Caco-2 (cell line): Measurements from ENCODE around the gene AFF1. TPM values are rescaled to one million over a fixed set of nuclear protein-coding genes. Genes with fewer than 3 reads are reported as not detected.

Experiments
- BruUV-seq: library from RNA; stranded (reverse); fragments of 400-500 nt; replicated peaks from 2 replicates; lab custom pipeline; 2021; lab: Mats Ljungman, UMichigan
- CTCF ChIA-PET: fragments of 300-600 bp; sonication (Branson Sonifier 250); formaldehyde crosslinking; loops from one replicate; lab custom pipeline; 2022; ENCODE audit warnings: antibody characterized with exemption; lab: Charles Lee
- POLR2A ChIA-PET: fragments of 300-600 bp; sonication (Branson Sonifier 250); formaldehyde crosslinking; loops from one replicate; lab custom pipeline; 2022; ENCODE audit warnings: antibody characterized with exemption; lab: Charles Lee
- DNase-seq, 2 experiments: peaks; one replicate each; pipeline versions ENCODE4 v3.0.0 to v3.0.0-alpha.2; 2020 to 2022
- H3K27me3 ChIP-seq: replicated peaks from 2 replicates; pipeline ENCODE4 v1.6.0; 2011; ENCODE audit warnings: low read length; ENCODE audit not compliant: control insufficient read depth, insufficient read depth
- H3K36me3 ChIP-seq: 2 replicates; pipeline ENCODE4 v1.5.1; 2011; ENCODE audit warnings: low read length; ENCODE audit not compliant: control insufficient read depth, insufficient read depth
- H3K4me1 ChIP-seq: fragments of 250-450 bp; sonication (Bioruptor Pico); 2 replicates; pipeline ENCODE4 v1.5.1; 2020; ENCODE audit warnings: mild to moderate bottlenecking
- H3K4me3 ChIP-seq: 2 replicates; pipeline ENCODE4 v1.5.1; 2011; ENCODE audit warnings: low read depth, mild to moderate bottlenecking, control low read depth, low read length
- H3K9me3 ChIP-seq: fragments of 250-450 bp; sonication (Bioruptor Pico); 2 replicates; pipeline ENCODE4 v1.5.1; 2020; ENCODE audit warnings: mild to moderate bottlenecking, moderate library complexity
- H3K27ac Mint-ChIP-seq: one replicate; pipeline ENCODE4 v1.8.0; 2022; ENCODE audit warnings: mixed read lengths; ENCODE audit not compliant: unreplicated experiment
- H3K27me3 Mint-ChIP-seq: one replicate; pipeline ENCODE4 v1.8.0; 2022; ENCODE audit warnings: mixed read lengths; ENCODE audit not compliant: insufficient read depth, unreplicated experiment
- H3K36me3 Mint-ChIP-seq: one replicate; pipeline ENCODE4 v1.8.0; 2022; ENCODE audit warnings: mild to moderate bottlenecking, mixed read lengths; ENCODE audit not compliant: insufficient read depth, unreplicated experiment
- H3K4me1 Mint-ChIP-seq: one replicate; pipeline ENCODE4 v1.8.0; 2022; ENCODE audit warnings: low read depth, mixed read lengths; ENCODE audit not compliant: unreplicated experiment
- H3K4me3 Mint-ChIP-seq: one replicate; pipeline ENCODE4 v1.8.0; 2022; ENCODE audit warnings: mild to moderate bottlenecking, moderate library complexity, mixed read lengths; ENCODE audit not compliant: unreplicated experiment
- H3K9me3 Mint-ChIP-seq: one replicate; pipeline ENCODE4 v1.8.0; 2022; ENCODE audit warnings: mixed read lengths; ENCODE audit not compliant: unreplicated experiment
- intact Hi-C: fragments of 100-400 bp; cut with micrococcal nuclease; formaldehyde crosslinking; loops from one replicate; pipeline ENCODE4 v1.10.0; 2022; ENCODE audit not compliant: unreplicated experiment
- total RNA-seq: library from RNA; stranded (reverse); gene quantifications from 2 replicates; pipeline ENCODE4 v1.2.3, GENCODE V29; 2022
- TF ChIP-seq, protein P1 (sequence below), 2 experiments: fragments of 200-600 bp in 1 of 2; IDR thresholded peaks; 1 replicate in 1 of 2; 2 replicates in 1 of 2; pipeline versions ENCODE4 v1.5.1 to v1.8.0; 2011 to 2022; ENCODE audit warnings: antibody characterized with exemption in 1 of 2, control low read depth in 1 of 2, inconsistent platforms in 1 of 2, low read depth in 1 of 2, low read length in 1 of 2, mild to moderate bottlenecking in 1 of 2, moderate library complexity in 1 of 2; ENCODE audit not compliant: insufficient read depth in 1 of 2, severe bottlenecking in 1 of 2, unreplicated experiment in 1 of 2

The AFF1 gene
- total RNA-seq, 1 experiment from 2014 or later = 48.3 TPM

DNA sequence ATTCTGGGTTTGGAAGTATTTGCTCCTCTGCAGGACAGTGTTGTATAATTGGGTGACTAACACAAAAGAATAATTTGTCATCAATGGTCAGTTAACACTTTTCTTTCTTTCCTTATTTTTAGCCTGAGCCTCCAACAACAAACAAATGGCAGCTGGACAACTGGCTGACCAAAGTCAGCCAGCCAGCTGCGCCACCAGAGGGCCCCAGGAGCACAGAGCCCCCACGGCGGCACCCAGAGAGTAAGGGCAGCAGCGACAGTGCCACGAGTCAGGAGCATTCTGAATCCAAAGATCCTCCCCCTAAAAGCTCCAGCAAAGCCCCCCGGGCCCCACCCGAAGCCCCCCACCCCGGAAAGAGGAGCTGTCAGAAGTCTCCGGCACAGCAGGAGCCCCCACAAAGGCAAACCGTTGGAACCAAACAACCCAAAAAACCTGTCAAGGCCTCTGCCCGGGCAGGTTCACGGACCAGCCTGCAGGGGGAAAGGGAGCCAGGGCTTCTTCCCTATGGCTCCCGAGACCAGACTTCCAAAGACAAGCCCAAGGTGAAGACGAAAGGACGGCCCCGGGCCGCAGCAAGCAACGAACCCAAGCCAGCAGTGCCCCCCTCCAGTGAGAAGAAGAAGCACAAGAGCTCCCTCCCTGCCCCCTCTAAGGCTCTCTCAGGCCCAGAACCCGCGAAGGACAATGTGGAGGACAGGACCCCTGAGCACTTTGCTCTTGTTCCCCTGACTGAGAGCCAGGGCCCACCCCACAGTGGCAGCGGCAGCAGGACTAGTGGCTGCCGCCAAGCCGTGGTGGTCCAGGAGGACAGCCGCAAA is 179.6 kb downstream of the AFF1 start:
- no TSS peak for BruUV-seq
- H3K27ac Mint-ChIP-seq = no peak overlapping the region
- POLR2A ChIA-PET = no interaction called here
- H3K4me3 Mint-ChIP-seq = no peak overlapping the region
- peaks cover 34% of the 10 kb centered on the region for H3K36me3 Mint-ChIP-seq
- Histone ChIP-seq H3K4me3 (no peak overlapping the region), H3K9me3 (no peaks in the 10 kb centered on the region), H3K27me3 (no peaks in the 10 kb centered on the region), H3K36me3 (peaks cover 2% of the 10 kb centered on the region), H3K4me1 (peaks cover 43% of the 10 kb centered on the region)
- H3K4me1 Mint-ChIP-seq = peaks cover 16% of the 10 kb centered on the region
- H3K9me3 Mint-ChIP-seq = no peaks in the 10 kb centered on the region
- TF ChIP-seq, protein P1, sequence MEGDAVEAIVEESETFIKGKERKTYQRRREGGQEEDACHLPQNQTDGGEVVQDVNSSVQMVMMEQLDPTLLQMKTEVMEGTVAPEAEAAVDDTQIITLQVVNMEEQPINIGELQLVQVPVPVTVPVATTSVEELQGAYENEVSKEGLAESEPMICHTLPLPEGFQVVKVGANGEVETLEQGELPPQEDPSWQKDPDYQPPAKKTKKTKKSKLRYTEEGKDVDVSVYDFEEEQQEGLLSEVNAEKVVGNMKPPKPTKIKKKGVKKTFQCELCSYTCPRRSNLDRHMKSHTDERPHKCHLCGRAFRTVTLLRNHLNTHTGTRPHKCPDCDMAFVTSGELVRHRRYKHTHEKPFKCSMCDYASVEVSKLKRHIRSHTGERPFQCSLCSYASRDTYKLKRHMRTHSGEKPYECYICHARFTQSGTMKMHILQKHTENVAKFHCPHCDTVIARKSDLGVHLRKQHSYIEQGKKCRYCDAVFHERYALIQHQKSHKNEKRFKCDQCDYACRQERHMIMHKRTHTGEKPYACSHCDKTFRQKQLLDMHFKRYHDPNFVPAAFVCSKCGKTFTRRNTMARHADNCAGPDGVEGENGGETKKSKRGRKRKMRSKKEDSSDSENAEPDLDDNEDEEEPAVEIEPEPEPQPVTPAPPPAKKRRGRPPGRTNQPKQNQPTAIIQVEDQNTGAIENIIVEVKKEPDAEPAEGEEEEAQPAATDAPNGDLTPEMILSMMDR (IDR thresholded peaks at IDR 0.05; ENCODE audit: insufficient read depth in 1 of 2, low read depth in 1 of 2, low read length in 1 of 2, severe bottlenecking in 1 of 2, unreplicated experiment in 1 of 2) = peak in 1 of 2 experiments; percentile 25
- CTCF ChIA-PET = interaction anchor here (1.1 to 1.2 kb wide), 2 partner anchors 16 to 36 kb away, joined by 3 to 4 read pairs; no protein-coding TSS in a partner anchor
- H3K27me3 Mint-ChIP-seq = no peaks in the 10 kb centered on the region
- intact Hi-C loops = no loop called here
- peak in 1 of 2 experiments; percentile 20 for DNase-seq

DNA sequence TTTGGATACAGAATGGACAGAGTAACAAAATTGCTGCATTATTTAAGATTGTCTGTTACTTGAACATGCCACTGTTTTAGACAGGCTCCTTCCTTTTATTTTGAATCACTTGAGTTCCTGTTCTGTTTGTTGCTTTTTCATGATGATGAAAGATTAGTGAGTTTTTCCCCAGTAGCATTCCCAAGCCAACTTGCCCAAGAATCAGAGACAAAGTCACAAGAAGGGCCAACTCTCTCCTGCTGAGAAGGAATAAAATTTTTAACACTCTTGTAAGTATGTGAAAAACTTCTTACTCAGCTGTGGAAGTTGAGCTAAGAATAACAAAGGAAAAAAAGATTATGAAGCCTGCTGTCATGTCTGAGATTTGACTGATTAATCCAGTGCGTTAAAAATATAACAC is 181.4 kb downstream of the AFF1 start:
- H3K27me3 Mint-ChIP-seq = no peaks in the 10 kb centered on the region
- POLR2A ChIA-PET = no interaction called here
- Histone ChIP-seq H3K4me3 (no peak overlapping the region), H3K27me3 (no peaks in the 10 kb centered on the region), H3K4me1 (peaks cover 59% of the 10 kb centered on the region), H3K9me3 (no peaks in the 10 kb centered on the region), H3K36me3 (peaks cover 2% of the 10 kb centered on the region)
- intact Hi-C loops = no loop called here
- DNase-seq = no peak
- H3K4me1 Mint-ChIP-seq = peaks cover 26% of the 10 kb centered on the region
- BruUV-seq = no TSS peak
- CTCF ChIA-PET = interaction anchor here (1.2 to 1.6 kb wide), 2 partner anchors 23 to 194 kb away, joined by 5 to 7 read pairs; no protein-coding TSS in a partner anchor
- H3K9me3 Mint-ChIP-seq = no peaks in the 10 kb centered on the region
- H3K36me3 Mint-ChIP-seq = peaks cover 46% of the 10 kb centered on the region
- H3K4me3 Mint-ChIP-seq = no peak overlapping the region
- TF ChIP-seq, protein P1 (IDR thresholded peaks at IDR 0.05; ENCODE audit: insufficient read depth in 1 of 2, low read depth in 1 of 2, low read length in 1 of 2, severe bottlenecking in 1 of 2, unreplicated experiment in 1 of 2) = no peak
- H3K27ac Mint-ChIP-seq = peak overlapping the region; percentile 60

- peak overlapping the region; percentile 50 for H3K4me3 Mint-ChIP-seq
- TF ChIP-seq, protein P1 (IDR thresholded peaks at IDR 0.05; ENCODE audit: insufficient read depth in 1 of 2, low read depth in 1 of 2, low read length in 1 of 2, severe bottlenecking in 1 of 2, unreplicated experiment in 1 of 2) = no peak
- no peaks in the 10 kb centered on the region for H3K9me3 Mint-ChIP-seq
- peaks cover 3% of the 10 kb centered on the region for H3K36me3 ChIP-seq
- no peaks in the 10 kb centered on the region for H3K27me3 Mint-ChIP-seq
- peaks cover 26% of the 10 kb centered on the region for H3K4me1 Mint-ChIP-seq
- BruUV-seq = no TSS peak
- H3K9me3 ChIP-seq = no peaks in the 10 kb centered on the region
- POLR2A ChIA-PET = interaction anchor here (0.5 to 1.2 kb wide), 2 partner anchors 11 to 33 kb away, joined by 3 to 7 read pairs; no protein-coding TSS in a partner anchor
- no peak overlapping the region for H3K4me3 ChIP-seq
- intact Hi-C loops = loop anchor here (1.0 kb wide), 3 partner anchors 11 to 195 kb away; no protein-coding TSS in a partner anchor
- no peaks in the 10 kb centered on the region for H3K27me3 ChIP-seq
- peak overlapping the region; percentile 60 for H3K27ac Mint-ChIP-seq
- peaks cover 55% of the 10 kb centered on the region for H3K4me1 ChIP-seq
- DNase-seq = peak; percentile 62 to 76
- H3K36me3 Mint-ChIP-seq = peaks cover 40% of the 10 kb centered on the region
- CTCF ChIA-PET = interaction anchor here (0.7 to 1.6 kb wide), 4 partner anchors 24 to 195 kb away, joined by 3 to 7 read pairs (median 4); partner anchors contain the start of gene AFF1
These were observed 182.4 kb downstream of the AFF1 start for GRCh38 chr4:87117051-87117731.
